ENCODE data around the gene CLMN.

CLMN gene

GRCh38 chr14:95319312-95320077 is at the start of gene CLMN:
Gene CLMN (minus strand): TSS chr14:95319908. CDS start chr14:95319792, 116 bp downstream.
- DNase-seq: peak in 25 of 56 donors; percentile 17 to 80 (median 43)

- DNase-seq: no peak
Measured at GRCh38 chr14:95365401-95365800, 45.7 kb upstream of the CLMN start.

- no peak for DNase-seq
Measured at GRCh38 chr14:95364481-95365209, 44.9 kb upstream of the CLMN start.

GRCh38 chr14:95363468-95363954 is 43.8 kb upstream of the CLMN start:
- DNase-seq: peak in 5 of 56 donors; percentile 7 to 39 (median 20)

GRCh38 chr14:95362138-95362494 is 42.4 kb upstream of the CLMN start:
- DNase-seq: no peak

- peak in 10 of 56 donors; percentile 9 to 41 (median 24) for DNase-seq
Measured at GRCh38 chr14:95361373-95362137, 41.8 kb upstream of the CLMN start.

GRCh38 chr14:95360828-95361227 is 41.1 kb upstream of the CLMN start:
- no peak for DNase-seq

- peak in 51 of 56 donors; percentile 34 to 88 (median 71) for DNase-seq
Measured at GRCh38 chr14:95359994-95360826, 40.5 kb upstream of the CLMN start.

GRCh38 chr14:95356245-95356869 is 36.6 kb upstream of the CLMN start:
- DNase-seq: no peak

- DNase-seq: no peak
Measured at GRCh38 chr14:95355422-95355821, 35.7 kb upstream of the CLMN start.

- no peak for DNase-seq
Measured at GRCh38 chr14:95354834-95355233, 35.1 kb upstream of the CLMN start.

- DNase-seq: no peak
Measured at GRCh38 chr14:95353664-95354063, 34.0 kb upstream of the CLMN start.

- DNase-seq: no peak
Measured at GRCh38 chr14:95353007-95353406, 33.3 kb upstream of the CLMN start.

- DNase-seq: no peak
Measured at GRCh38 chr14:95352481-95352880, 32.8 kb upstream of the CLMN start.

- no peak for DNase-seq
Measured at GRCh38 chr14:95349241-95349640, 29.5 kb upstream of the CLMN start.

- DNase-seq: no peak
Measured at GRCh38 chr14:95348395-95349080, 28.8 kb upstream of the CLMN start.

GRCh38 chr14:95346820-95347219 is 27.1 kb upstream of the CLMN start:
- DNase-seq: no peak

GRCh38 chr14:95346266-95346665 is 26.6 kb upstream of the CLMN start:
- DNase-seq: no peak

GRCh38 chr14:95345032-95345431 is 25.3 kb upstream of the CLMN start:
- no peak for DNase-seq

- no peak for DNase-seq
Measured at GRCh38 chr14:95344536-95344935, 24.8 kb upstream of the CLMN start.
